Kidney (tissue), 14 donors: ENCODE measurements around the gene ETNK1. TPM values are rescaled to one million over a fixed set of nuclear protein-coding genes. Genes with fewer than 3 reads are reported as not detected.

Experiments
- DNase-seq, 5 donors: peaks; one replicate each; pipeline ENCODE4 v3.0.0-alpha.2; 2013 to 2020
- FAIRE-seq: peaks from 2 replicates; lab custom pipeline; 2012; peaks lifted over from hg19 to GRCh38; lab: Jason Lieb, UNC
- H3K27ac ChIP-seq, 2 donors: one replicate each; pipeline ENCODE4 v1.7.0; 2013; ENCODE audit warnings: low read depth in 2 of 2, low read length in 2 of 2, inconsistent platforms in 1 of 2
- H3K27me3 ChIP-seq: one replicate; pipeline ENCODE4 v1.7.1; 2013; ENCODE audit warnings: low read length, inconsistent platforms; ENCODE audit not compliant: control insufficient read depth, insufficient read depth
- H3K36me3 ChIP-seq, 3 donors: one replicate each; pipeline versions ENCODE4 v1.7.0 to v1.7.1; 2013; ENCODE audit warnings: low read length in 3 of 3, control low read depth in 1 of 3, inconsistent platforms in 1 of 3; ENCODE audit not compliant: insufficient read depth in 3 of 3, control insufficient read depth in 2 of 3
- H3K4me1 ChIP-seq, 3 donors: one replicate each; pipeline versions ENCODE4 v1.7.0 to v1.7.1; 2013; ENCODE audit warnings: low read length in 3 of 3, inconsistent platforms in 1 of 3, low read depth in 1 of 3; ENCODE audit not compliant: control insufficient read depth in 2 of 3, insufficient read depth in 2 of 3
- H3K4me3 ChIP-seq, 3 donors: one replicate each; pipeline versions ENCODE4 v1.7.0 to v1.8.1; 2013; ENCODE audit warnings: low read length in 3 of 3, control low read depth in 1 of 3, inconsistent platforms in 1 of 3
- H3K9ac ChIP-seq, 3 donors: one replicate each; pipeline versions ENCODE4 v1.7.0 to v1.7.1; 2013; ENCODE audit warnings: low read length in 3 of 3, control low read depth in 1 of 3, inconsistent platforms in 1 of 3
- H3K9me3 ChIP-seq, 3 donors: one replicate each; pipeline versions ENCODE4 v1.7.0 to v1.7.1; 2013; ENCODE audit warnings: low read length in 3 of 3, control low read depth in 1 of 3, inconsistent platforms in 1 of 3; ENCODE audit not compliant: control insufficient read depth in 2 of 3, insufficient read depth in 1 of 3
- CTCF ChIP-seq: IDR thresholded peaks from 3 replicates; pipeline ENCODE4 v1.5.1; 2012; ENCODE audit warnings: mild to moderate bottlenecking, moderate library complexity, borderline replicate concordance; ENCODE audit not compliant: insufficient read depth; ENCODE audit errors: extremely low read depth
- intact Hi-C: fragments of 100-400 bp; cut with DNase I; formaldehyde crosslinking; loops from one replicate; pipeline ENCODE4 v1.11.1; 2022
- polyA plus RNA-seq: library from polyadenylated mRNA; stranded (reverse); fragments of 350-450 nt; fragmentation: Illumina TruSeq; extraction: RNeasy Lipid Tissue Mini Kit (QIAGEN cat#74804); gene quantifications from one replicate; pipeline ENCODE4 v1.2.3, GENCODE V29; 2014; ENCODE audit warnings: low read depth, low replicate concordance; ENCODE audit not compliant: insufficient read depth
- total RNA-seq: library from RNA; stranded (reverse); fragmentation: NEBNext Ultra II Directional; extraction: Animal tissue kit (Norgen Biotek cat#: 25700); gene quantifications from one replicate; pipeline ENCODE4 v1.2.1, GENCODE V29; 2021
- donor health status: control.
- donor health status: control.
- donor health status: control.
- donor health status: control.
- donor health status: control.
- donor health status: DM: yes; HTN: yes; CAD: no.
- donor health status: Normal renal cell carcinoma (clear cell type).

Gene ETNK1
- total and polyA plus RNA-seq, 2 donors from 2014 or later: 12.7 to 83.4 TPM

GRCh38 chr12:22648668-22649067, 23.7 kb downstream of the ETNK1 start:
- Histone ChIP-seq H3K27ac (no peak overlapping the region), H3K4me1 (no peaks in the 10 kb centered on the region), H3K9me3 (no peaks in the 10 kb centered on the region), H3K27me3 (no peaks in the 10 kb centered on the region), H3K4me3 (no peak overlapping the region), H3K9ac (no peak overlapping the region), H3K36me3 (no peaks in the 10 kb centered on the region)
- no peak for DNase-seq
- intact Hi-C loops: no loop called here
- no peak for FAIRE-seq
- no peak for TF ChIP-seq CTCF

GRCh38 chr12:22653075-22653474, 28.1 kb downstream of the ETNK1 start:
- Histone ChIP-seq H3K27me3 (no peaks in the 10 kb centered on the region), H3K36me3 (no peaks in the 10 kb centered on the region), H3K9ac (no peak overlapping the region), H3K9me3 (no peaks in the 10 kb centered on the region), H3K4me1 (no peaks in the 10 kb centered on the region), H3K4me3 (no peak overlapping the region), H3K27ac (no peak overlapping the region)
- DNase-seq: no peak
- FAIRE-seq: no peak
- TF ChIP-seq CTCF: no peak
- intact Hi-C loops: no loop called here

GRCh38 chr12:22653791-22654190, 28.8 kb downstream of the ETNK1 start:
- Histone ChIP-seq H3K4me3 (no peak overlapping the region), H3K9ac (no peak overlapping the region), H3K27me3 (no peaks in the 10 kb centered on the region), H3K36me3 (no peaks in the 10 kb centered on the region), H3K27ac (no peak overlapping the region), H3K4me1 (no peaks in the 10 kb centered on the region), H3K9me3 (no peaks in the 10 kb centered on the region)
- intact Hi-C loops: no loop called here
- DNase-seq: no peak
- FAIRE-seq: no peak
- no peak for TF ChIP-seq CTCF

- no peak overlapping the region for H3K4me3 ChIP-seq
- DNase-seq (peak in 2 of 5 donors; percentile 6 to 9), FAIRE-seq (no peak)
- peaks cover 0 to 2% (median 0%) of the 10 kb centered on the region in 3 donors for H3K36me3 ChIP-seq
- H3K9me3 ChIP-seq: no peaks in the 10 kb centered on the region
- H3K4me1 ChIP-seq: no peaks in the 10 kb centered on the region
- no peak for TF ChIP-seq CTCF
- no peak overlapping the region for H3K9ac ChIP-seq
- no peak overlapping the region for H3K27ac ChIP-seq
- no peaks in the 10 kb centered on the region for H3K27me3 ChIP-seq
- intact Hi-C loops: no loop called here
These were observed 31.4 kb downstream of the ETNK1 start for GRCh38 chr12:22656376-22656775.
